Bone marrow (tissue), 2 donors: ENCODE measurements around the gene ELMO1.

Source experiments
- DNase-seq, 2 donors: peaks; one replicate each; lab custom pipeline; 2025; lab: John Stamatoyannopoulos, UW

Gene ELMO1

DNA sequence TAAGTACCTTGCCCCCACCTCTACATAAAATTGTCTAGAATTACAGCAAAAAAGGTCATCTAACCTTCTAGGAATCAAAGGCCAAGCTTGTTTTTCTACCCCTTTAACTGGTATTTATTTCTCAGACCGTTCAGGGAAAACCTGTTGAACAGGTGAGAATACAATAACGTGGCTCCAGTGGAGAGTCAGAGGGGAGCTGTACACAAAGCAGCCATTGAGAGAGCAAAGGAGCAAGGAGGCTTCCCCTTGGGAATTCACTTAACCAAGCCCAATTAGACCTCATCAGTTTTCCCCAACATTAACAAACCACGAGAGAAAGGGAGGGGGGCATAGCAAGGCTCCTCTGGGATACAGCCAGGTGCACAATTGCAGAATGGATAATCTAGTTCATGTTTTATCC lies 101.9 kb downstream of the ELMO1 start:
- DNase-seq = no peak

DNA sequence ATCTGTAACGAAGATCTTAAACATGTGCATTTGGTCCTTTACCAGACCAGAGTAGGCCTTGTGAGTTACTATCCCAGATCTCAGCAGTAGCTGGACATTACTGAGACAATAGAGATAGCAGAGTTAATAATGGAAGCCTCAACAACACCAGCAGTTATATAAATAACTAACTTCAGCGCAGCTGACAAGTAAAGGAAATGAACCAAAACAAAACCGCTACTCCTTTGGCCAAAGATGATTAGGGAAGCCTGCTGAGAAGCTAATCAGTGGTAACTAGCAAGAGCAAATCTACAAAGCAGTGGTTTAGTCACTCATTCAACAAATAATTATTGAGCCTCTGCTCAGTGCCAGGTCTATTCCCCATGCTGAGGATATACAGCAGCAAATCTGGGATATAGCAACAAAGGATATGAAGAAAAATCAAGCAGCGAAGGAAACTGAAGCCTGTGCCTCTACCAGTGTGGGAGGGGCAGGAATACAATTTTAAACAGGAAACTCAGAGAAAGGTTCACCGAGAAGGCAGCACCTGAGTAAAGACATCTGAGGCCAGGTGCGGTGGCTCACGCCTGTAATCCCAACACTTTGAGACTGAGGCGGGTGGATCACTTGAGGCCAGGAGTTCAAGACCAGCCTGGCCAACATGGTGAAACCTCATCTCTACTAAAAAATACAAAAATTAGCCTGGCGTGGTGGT lies 103.6 kb downstream of the ELMO1 start:
- peak in 1 of 2 donors; percentile 47 for DNase-seq

DNA sequence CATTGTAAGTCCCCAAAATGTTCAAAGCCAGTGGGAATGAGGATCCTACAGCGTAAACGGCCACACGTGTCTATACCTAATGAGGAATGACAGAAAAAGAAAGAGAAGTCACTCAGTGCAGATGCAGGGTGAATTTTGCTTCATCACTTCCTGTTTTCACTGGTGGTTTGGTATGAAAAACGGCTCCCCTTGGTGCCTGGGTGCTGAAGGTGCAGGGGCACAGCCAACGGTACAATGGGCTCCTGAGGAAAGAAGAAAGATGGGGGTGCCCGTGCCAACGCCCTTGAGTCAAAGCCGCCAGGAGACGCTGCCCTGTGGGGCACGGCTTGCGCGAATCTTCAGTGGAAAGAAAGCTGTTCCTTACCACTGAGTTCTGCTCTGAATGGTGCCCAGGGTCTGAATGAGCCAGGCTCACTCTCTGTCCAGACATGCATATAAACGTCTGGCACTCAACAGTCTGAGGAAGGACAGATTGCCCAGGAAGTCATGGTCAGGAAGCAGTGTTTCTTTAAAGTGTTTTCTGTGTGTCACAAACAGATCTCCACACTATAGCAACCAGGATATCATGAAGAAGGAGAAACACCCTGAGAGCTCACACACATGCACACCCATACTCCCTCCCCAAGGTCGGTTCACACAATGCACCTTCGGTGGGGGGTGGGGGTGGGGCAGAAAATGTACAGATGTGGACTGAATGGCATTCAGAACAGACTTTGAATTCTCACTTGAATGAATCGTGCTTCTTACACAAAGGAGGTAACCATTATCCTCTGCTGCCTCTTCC lies 105.8 kb downstream of the ELMO1 start:
- DNase-seq = peak; percentile 37 to 95

DNA sequence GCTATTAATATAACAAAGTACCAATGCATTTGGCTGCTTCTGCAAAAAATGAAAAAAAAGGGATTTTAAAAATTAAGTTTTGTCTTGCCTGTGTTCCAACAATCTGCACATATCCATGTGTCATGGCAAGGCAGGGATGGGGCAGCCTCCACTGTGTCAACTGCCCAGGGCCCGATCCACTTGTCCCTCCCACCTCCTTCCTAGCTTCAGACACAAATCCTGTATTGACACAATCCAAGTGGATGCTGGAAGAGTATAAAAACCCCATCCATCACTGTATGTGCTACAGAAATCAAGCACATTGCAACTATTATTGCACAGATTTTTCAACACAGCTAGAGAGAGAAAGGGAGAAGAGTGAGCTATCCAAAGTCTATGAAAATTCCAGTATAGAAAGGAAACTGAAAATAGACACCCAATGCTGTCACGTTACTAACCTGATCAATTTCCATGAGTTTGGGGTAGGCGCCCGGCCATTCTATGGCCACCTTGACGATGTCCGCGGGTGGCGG lies 106.4 kb downstream of the ELMO1 start:
- no peak for DNase-seq

DNA sequence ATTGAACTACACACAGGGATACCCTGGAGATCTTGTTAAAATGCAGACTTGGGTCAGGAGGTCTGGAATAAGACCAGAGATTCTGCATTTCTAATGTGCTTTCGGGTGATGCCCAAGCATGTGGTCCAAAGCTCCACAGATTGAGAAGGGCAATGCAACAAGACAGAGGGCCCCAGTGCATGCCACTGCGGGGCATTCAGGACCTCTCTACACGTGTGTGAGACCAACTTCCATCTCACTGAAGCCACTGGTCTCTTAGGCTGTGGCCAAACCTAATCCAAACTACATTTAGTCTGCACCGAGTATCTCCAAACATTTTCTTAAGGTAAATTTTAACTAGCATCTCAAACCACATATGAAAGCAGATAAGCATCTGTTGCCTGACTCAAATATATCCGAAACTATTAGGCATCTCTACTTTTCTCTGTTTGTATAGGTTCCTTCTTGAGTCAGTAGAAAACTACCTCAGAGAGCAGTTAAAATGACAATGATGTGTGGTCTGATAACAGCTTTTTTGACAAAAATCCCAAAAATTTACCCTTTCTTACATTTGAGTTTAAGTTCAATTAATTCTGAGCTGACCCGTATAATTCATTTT lies 107.5 kb downstream of the ELMO1 start:
- DNase-seq = peak in 1 of 2 donors; percentile 34

DNA sequence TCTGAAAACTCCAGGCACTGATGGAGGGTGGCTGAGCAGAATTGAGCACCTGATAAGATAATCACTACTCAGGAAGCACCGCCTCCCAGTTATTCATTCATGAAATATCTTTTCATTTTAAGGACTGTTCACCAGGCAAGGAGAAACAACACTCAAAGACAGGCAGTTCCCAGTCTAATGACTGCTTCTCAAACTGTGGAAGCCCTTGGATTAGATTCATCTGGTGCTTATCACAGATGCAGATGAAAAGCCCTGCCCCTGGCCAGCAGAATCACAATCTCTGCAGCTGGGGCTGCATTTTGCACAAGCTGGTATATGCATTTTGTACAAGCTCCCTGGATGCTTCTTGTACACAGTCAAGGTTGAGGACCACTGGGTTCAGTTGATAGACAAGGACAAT lies 109.7 kb downstream of the ELMO1 start:
- DNase-seq = no peak

DNA sequence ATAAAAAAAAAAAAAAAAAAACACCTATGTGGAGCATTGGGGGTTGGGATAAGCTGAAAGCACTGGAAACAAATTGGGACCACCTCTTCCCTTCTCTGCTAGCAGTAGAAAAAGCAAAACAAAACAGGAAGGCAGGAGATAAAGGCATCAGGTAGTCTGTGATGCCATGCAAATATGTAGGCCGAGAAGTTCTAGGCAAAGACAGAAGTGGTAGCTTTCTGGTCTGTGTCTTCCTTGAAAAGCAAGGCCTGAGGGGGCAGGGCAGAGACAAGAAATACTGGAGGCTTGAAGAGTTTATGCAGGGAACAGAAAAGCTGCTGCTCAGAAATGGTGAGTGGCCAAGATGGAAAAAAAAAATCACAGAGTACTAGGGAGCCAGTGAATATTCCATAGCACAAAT lies 111.1 kb downstream of the ELMO1 start:
- DNase-seq = no peak

DNA sequence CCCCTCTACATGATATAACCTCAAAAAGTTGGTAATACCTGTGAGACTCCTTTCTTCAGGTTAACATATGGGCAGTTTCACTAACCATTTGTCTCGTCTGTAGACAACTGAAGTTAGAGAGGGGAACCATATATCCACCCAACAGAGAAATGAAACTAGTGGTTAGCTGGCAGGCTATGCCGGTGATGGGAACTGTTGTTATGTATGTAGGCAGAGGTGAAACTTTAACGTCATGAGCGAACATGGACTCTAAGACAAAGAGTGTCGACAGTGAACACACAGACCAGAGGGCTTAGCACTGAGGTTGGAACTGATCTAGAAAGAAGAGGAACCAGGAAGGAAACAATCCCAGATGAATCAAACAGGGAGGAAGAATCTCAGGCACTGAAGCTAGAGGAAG lies 112.4 kb downstream of the ELMO1 start:
- no peak for DNase-seq

DNA sequence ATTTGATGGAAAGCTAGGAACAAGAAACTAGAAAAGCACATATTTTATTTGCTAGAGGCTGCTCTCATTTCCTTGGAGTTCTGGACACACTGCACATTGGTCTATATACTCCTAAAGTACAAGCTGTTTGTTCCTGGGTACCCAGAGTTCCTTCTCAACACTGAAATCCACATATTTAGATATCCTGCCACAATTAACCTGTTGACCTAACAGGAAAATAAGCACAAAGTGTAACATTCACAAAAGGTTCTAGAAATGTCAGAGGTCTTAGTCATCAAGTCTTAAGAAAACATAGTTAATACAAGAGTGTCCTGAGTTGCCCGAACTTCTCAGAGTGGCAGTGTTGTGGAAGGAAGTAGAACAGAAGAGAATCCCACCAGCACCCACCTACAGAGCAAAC lies 115.6 kb downstream of the ELMO1 start:
- DNase-seq = peak in 1 of 2 donors; percentile 26

DNA sequence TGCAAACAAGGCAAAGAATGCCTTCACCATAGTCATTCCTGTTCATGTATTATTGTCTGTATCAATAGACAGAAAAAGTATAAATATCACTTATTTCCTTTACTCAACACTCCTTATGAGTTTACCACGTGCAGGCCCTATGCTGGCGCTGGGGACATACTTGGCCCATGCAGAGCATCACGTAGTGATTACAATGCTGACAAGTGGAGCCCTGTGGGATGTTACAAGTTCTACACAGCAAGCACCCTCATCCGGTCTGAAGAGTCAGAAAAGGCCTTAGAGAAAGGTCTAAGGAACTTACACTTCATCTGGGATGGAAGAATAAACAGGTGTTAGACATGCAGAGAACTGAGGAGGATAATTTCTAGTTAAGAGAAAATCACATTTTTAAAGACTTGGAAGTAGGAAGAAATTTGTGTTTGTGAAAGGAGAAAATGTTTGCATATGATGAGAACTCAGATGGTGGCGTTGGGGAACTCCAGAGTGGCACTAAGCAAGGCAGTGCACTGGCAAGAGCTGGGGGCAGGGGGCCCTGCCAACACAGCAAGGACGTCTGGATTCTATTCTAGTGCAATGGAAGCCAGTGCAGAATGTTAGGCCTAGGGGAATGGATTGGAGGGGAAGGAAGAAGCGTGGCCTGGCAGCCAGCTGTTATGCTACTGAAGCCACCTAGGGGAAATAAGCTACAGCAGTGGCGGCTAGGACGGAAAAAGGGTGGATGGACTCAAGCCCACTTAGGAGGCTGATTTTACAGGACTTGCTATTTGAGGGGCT lies 116.2 kb downstream of the ELMO1 start:
- DNase-seq = no peak

DNA sequence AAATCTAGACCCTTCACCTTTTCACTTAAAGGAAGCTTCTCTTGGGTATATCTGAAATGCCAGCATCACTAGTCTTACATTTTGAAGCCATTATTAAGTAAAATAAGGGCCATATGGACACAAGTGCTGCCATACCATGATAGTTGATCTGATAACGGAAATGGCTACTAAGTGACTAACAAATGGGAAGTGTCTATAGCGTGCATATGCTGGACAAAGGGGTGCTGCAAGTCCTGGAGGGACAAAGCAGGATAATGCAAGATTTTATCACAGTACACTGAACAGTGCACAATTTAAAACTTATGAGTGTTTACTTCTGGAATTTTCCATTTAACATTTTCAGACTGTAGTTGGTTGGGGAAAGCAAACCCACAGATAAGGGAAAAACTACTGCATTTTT lies 117.9 kb downstream of the ELMO1 start:
- no peak for DNase-seq

DNA sequence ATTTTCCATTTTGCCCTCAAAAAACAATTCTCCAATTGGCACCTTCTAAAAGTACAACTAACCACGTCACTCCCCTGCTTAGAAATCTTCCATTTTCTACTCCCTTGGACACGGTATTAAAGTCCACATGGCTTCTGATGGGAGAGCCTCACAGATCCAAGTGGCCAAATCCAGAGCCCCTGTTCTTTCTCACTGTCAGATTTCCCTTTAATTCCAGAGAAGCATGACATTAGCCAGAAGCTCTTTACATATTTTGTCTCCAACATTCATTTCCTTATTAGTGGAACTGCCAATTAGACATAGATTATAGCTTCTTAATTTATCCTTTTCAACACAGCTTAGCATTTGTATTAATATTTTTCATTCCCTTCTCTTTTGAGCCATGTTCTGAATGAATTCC lies 118.7 kb downstream of the ELMO1 start:
- DNase-seq = no peak

DNA sequence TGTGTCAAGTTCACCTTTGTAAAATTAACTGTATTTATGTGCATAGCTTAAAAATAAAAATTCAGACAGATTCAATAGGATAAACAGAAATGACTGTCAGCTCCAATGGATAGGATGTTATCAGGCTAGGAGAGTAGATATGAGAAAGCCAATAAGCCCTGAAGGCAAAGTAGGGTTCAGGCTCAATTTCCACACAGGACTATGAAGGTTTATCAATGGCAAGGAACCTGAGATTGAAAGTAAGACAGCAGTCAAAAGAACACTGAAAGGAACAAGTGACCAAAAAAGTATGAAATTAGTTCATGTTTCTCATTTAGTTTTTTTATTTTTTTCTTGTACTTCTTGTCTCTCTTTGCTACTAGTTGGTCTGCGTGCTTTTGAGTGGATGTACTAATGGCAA lies 121.4 kb downstream of the ELMO1 start:
- no peak for DNase-seq

DNA sequence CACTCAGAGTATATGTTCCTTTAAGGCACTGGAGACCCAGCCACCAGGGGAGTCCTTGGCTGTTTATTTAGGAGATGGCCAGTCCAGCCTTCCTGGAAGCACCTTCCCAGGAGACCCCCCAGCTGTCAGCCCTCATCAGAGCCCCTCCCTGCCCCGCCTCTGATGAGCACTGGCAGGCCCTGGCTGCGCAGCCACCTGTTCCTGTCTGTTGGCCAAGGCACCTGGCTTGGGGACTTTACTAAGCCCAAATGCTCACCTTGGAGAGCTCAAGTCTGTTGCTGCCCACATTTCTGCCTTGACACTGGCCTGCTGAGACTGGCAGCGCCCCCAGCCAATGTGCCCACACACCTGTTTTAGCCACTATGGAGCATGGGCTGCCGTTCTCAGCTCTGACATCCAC lies 124.7 kb downstream of the ELMO1 start:
- DNase-seq = no peak

DNA sequence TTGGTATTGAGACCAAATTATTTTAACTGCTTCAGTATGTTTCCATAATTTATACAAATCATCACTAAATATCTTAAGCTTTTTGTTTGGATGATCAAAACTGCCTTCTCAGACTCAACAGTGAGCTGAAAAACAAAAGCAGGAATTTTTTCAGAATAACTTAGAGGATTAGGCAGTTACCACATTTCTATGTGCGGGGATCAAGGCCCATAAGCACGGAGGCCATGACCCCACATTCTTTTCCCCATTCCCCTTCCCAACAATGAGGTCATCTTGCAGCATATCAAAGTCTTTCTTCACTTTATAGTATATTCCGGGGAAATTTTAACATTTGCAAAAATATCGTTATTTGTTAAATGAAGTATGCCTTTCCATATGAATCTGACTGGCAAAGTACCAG lies 125.8 kb downstream of the ELMO1 start:
- no peak for DNase-seq

DNA sequence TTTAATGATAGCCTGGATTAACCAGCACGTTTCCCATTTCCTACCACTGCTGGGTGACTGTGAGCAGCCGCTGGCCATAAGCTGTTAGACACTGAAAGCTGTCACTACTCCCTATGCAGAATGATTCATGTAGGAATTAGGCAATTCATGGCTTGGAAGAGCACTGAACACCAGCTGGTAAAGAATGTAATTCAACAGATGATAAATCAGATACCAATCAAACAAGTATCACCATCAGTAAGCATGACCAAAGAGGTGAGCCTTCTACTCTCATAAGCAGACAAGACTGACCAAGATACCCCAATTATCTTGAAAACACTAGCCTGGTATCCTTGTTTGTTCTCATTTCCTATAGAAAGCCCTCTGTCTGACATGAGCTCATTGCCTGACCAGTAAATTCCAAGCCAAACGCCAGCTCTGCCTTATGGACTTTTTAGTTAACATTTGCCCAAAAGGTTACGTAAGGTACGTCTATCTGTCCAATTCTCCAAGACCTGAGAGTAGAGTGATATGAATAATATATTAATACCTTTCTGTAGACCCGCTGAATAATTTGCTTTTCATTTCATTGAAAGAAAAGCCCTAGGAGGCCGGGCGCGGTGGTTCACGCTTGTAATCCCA lies 127.7 kb downstream of the ELMO1 start:
- no peak for DNase-seq

DNA sequence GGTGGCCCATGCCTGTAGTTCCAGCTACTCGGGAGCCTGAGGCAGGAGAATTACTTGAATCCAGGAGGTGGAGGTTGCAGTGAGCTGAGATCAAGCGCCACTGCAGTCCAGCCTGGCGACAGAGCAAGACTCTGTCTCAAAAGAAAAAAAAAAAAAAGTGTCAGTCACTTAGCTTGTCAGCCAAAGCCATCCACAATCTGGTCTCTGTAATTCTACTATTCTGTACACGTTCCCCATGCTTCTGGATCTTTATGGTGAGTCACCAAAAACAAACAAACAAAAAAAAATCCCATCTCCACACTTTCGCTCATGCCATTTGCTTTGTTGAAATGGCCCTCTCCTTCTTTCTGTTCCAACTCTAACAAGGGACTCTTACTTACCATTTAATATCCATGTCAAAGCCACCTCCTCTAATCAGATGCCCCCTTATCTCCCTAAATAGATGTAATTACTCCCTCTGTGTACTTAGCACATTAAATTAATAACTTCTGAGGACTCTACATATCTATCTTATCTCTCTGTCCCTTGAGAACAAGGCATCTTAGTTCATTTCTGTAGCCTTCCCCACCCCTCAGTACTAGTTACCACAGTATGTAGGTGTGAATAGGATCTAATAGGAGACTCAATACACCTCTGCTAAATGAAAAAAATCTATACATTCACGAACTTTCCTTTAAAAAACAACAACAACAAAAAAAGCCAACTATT lies 128.4 kb downstream of the ELMO1 start:
- DNase-seq = no peak

DNA sequence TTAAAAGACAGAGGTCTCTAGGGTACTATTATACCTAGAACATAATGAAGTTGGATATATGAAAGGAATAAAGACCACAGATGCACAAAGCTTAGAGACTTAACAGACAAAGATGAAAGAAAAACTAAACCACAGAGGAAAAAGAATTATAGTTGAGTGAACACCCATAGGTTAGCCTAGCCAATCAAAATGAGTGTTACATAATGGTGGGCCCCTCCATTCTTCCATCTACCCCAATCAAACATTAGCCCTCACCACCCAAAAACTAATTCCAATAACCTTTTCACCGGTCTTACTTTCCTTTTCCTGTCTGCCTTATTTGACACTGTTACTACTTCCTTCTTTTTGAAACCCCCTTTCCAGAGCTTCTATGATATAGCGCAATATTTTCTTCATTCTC lies 130.1 kb downstream of the ELMO1 start:
- peak in 1 of 2 donors; percentile 32 for DNase-seq

DNA sequence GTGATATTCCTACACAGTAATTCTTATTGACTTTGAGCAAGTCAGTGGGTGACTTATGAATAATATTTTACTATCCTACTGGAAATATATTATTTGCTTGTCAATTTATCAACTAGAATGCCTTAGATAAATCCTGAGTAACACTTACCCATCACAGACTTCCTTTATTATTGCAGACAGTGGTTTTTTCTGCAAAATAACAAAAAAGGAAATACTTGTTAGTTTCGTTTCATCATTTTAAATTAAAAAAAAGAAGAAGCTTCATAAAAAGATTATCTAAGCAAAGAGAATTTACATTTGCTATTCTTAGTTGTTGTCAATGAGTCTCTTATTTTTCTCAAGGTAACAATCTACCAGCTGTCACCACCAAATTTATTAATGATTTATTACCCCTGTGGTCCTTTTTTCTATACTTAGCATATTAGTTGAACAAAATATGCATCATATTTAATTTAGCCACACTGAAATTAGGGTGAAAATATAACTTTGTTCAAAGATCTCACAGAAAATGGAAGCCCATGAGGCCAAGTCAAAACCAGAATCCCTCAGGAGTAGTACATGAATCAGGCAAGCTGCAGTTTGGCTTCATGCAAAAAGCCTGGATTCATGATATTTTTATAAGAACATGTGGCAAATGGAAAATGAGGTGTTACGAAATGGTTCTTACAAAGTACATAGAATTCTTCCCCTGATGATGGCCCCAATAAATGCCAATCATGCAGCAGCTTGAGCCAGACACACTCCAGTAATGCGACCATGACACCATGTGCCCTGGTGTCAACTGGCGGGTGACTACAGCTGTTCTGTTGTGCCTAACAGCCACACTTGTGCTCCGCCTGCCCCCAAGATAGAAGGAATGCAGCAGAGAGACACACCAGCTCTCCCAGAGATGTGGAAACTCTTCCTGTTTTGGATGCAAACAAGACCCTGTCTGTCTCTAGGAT lies 132.6 kb downstream of the ELMO1 start:
- peak in 1 of 2 donors; percentile 58 for DNase-seq

DNA sequence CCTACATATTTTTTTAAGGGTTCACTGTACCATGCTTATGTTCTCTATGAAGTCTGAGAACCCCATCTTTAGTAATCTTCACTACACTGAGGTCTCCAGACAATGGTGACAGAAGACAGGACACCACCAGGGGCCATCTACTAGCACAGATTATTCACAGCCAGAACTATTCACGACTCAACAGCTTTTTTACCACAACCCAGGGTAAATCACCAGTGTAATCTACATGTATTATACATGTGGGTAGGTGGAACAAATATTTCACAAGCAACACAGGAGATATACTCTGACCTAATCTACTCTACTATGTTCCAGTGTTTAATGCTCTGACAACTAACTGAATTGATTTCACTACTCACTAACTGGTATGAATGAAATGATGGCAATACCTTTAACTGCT lies 136.1 kb downstream of the ELMO1 start:
- DNase-seq = no peak
